Measurements from ENCODE around the gene ANO2. TPM values are rescaled to one million over a fixed set of nuclear protein-coding genes. Genes with fewer than 3 reads are reported as not detected.

ANO2 gene
- polyA plus RNA-seq, 1 experiment = 0.09 TPM

DNA sequence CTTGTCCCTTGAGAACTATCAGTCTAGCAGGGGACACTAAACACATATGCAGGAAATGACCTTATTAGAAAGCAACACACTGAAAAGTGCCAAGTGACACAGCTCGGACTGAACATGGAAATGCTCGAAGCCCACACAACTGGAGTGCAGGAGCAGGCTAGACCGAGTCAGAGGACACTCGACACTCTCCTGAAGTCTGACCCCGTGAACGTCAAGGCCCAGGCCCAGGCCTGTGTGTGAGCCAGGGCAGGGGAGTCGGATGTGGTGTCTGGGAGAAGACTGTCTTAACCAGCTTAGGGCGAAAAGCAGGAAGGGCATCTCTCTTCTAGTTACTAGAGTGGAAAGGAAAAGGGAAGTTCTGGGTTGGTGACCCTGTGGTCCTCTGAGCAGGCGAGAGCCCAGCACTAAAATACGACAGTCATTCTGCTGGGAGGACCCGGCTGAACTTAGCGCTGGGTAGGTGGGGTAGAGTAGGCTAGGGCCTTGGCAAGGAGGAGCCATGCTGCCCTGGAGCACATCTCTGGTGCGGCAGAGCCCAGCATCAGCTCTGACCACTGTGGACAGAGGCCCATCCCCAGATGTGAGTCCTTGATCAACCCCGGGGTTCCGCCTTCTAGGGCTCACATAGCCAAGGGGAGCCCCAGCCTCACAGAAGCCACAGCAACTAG, 420.2 kb downstream of the ANO2 start:
- Histone ChIP-seq H3K4me3 (ENCODE audit: low read depth, low read length) (no peak overlapping the region), H3K9me3 (ENCODE audit: control insufficient read depth, insufficient read depth, low read length) (peaks cover 3% of the 10 kb centered on the region; the same call in 1 of the 2 replicates), H3K27me3 (ENCODE audit: control insufficient read depth, insufficient read depth, low read length) (no peaks in the 10 kb centered on the region), H3K27ac (ENCODE audit: low read depth, low read length) (no peak overlapping the region)
- ChIA-PET CTCF (interaction anchor here (0.9 to 1.5 kb wide), 2 partner anchors 14 to 96 kb away, joined by 4 to 5 read pairs; no protein-coding TSS in a partner anchor), POLR2A (no interaction called here)
- no peak for DNase-seq (ENCODE audit: low read depth, low spot score)
- TF ChIP-seq, protein P1, sequence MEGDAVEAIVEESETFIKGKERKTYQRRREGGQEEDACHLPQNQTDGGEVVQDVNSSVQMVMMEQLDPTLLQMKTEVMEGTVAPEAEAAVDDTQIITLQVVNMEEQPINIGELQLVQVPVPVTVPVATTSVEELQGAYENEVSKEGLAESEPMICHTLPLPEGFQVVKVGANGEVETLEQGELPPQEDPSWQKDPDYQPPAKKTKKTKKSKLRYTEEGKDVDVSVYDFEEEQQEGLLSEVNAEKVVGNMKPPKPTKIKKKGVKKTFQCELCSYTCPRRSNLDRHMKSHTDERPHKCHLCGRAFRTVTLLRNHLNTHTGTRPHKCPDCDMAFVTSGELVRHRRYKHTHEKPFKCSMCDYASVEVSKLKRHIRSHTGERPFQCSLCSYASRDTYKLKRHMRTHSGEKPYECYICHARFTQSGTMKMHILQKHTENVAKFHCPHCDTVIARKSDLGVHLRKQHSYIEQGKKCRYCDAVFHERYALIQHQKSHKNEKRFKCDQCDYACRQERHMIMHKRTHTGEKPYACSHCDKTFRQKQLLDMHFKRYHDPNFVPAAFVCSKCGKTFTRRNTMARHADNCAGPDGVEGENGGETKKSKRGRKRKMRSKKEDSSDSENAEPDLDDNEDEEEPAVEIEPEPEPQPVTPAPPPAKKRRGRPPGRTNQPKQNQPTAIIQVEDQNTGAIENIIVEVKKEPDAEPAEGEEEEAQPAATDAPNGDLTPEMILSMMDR (IDR thresholded peaks at IDR 0.05; ENCODE audit: low read depth, low read length) = no peak

DNA sequence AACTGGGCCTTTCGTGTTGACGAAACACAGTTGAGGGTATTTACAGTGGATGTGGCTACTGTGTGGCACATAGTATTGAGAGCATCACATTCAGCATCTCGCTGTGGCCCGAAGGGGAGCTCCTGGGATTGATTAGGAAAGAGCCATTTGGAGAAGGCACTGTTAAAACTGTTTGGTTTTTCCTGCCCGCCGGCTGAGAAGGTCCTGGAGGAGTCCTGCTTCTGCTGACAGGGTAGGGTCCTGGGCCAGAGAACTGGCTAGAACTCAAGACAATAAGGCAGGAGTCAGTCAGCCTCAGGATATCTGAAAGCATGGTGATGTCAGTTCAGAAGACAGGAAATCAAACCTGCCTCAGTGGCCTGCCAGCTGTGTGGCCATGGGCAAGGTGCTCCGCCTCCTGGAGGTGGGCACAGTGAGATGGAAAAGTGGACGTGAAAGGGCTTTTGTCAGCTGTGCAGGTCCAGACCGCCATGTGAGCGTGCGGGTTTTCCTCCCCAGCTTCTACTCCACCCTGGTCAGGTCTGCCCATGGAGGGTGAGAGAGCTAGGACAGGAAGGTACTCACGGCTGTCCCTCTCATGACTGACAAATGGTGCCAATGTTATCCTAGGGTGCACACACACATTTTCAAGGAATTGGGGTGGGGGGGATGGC, 420.8 kb downstream of the ANO2 start:
- TF ChIP-seq, protein P1 (IDR thresholded peaks at IDR 0.05; ENCODE audit: low read depth, low read length) = no peak
- ChIA-PET CTCF (interaction anchor here (1.2 kb wide), 1 partner anchor 96 kb away, joined by 3 read pairs; no protein-coding TSS in a partner anchor), POLR2A (no interaction called here)
- Histone ChIP-seq H3K9me3 (ENCODE audit: control insufficient read depth, insufficient read depth, low read length) (peaks cover 3% of the 10 kb centered on the region; the same call in 1 of the 2 replicates), H3K27ac (ENCODE audit: low read depth, low read length) (no peak overlapping the region), H3K27me3 (ENCODE audit: control insufficient read depth, insufficient read depth, low read length) (no peaks in the 10 kb centered on the region), H3K4me3 (ENCODE audit: low read depth, low read length) (no peak overlapping the region)
- no peak for DNase-seq (ENCODE audit: low read depth, low spot score)

DNA sequence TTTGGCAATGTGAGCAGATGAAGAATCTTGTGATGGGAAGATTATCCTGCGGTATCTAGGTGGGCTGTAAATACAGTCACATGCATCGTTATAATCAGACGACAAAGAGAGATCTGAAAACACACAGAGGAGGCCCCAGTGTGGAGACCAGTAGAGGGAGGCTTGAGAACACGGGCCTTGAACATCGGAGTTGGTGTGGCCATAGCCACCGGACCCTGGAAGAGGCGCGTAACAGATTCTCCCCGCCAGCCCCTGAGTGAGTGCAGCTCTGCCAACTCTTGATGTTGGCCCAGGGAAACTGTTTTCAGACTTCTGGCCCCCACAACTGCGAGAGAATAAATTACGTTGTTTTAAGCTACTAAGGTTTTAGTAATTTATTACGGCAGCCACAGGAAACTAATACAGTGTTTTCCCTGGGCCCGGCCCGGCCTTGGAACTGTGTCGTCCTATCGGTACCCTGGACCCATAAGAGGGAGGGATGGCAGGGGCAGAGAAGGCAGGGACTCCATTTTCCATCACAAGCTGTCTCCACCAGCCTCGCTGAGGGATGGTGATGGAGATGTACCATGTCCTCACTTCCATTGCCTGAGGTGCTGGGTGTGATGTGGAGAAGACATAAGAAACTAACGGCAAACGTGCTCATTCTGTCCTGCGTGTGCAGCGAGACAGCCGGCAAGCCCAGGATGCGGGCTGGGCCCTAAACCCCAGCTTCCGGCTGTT, 421.5 kb downstream of the ANO2 start:
- Histone ChIP-seq H3K4me3 (ENCODE audit: low read depth, low read length) (no peak overlapping the region), H3K27ac (ENCODE audit: low read depth, low read length) (no peak overlapping the region), H3K9me3 (ENCODE audit: control insufficient read depth, insufficient read depth, low read length) (peaks cover 3% of the 10 kb centered on the region; the same call in 1 of the 2 replicates), H3K27me3 (ENCODE audit: control insufficient read depth, insufficient read depth, low read length) (no peaks in the 10 kb centered on the region)
- POLR2A ChIA-PET = no interaction called here
- CTCF ChIA-PET = interaction anchor here (1.2 kb wide), 1 partner anchor 95 kb away, joined by 3 read pairs; no protein-coding TSS in a partner anchor
- no peak for DNase-seq (ENCODE audit: low read depth, low spot score)
- TF ChIP-seq, protein P1 (IDR thresholded peaks at IDR 0.05; ENCODE audit: low read depth, low read length) = no peak

DNA sequence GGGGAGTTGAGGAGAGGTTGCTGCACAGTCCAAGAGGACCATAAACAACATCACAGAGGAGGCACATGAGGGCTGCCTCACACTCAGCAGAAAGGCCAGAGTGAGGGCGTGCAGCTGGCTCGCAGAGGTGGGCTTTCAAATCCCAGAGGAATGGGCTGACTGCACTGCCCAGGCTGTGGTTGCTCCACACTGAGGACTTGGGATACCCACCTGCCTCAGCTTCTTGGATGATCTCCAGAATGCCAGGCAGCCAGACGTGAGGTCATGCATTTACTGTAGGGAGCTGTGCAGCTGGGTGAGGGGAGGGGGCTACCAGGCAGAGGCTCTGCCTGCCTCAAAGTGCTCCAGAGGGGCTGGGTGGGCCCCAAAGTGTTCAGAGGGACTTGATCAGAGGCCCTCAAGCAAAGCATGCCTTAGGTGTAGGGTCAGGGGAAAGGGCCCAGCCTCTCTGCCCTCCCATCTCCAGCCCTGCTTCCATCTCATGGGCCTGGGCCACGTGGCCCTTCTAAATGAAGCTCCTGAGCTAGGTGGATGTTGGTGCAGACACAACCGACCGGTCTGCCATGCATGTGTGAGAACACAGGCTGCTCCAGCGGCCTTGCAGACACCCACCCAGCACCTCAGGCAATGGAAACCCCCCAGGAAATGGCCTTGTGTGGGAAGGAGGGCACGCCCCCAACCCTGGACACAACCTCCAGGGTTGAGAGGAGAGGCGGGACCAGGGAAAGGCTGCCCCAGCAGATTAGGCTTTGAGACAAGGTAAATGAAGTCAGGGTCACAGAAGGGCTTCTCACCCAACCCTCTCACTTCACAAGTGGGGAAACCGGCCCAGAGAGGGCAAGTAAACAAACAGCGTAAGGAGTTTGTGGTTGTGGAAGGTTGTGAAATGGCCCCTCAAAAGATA, 422.4 kb downstream of the ANO2 start:
- DNase-seq (ENCODE audit: low read depth, low spot score) = no peak
- CTCF ChIA-PET = interaction anchor here (1.2 kb wide), 1 partner anchor 94 kb away, joined by 3 read pairs; no protein-coding TSS in a partner anchor
- no peak overlapping the region for H3K4me3 ChIP-seq (ENCODE audit: low read depth, low read length)
- H3K27me3 ChIP-seq (ENCODE audit: control insufficient read depth, insufficient read depth, low read length) = no peaks in the 10 kb centered on the region
- H3K27ac ChIP-seq (ENCODE audit: low read depth, low read length) = no peak overlapping the region
- TF ChIP-seq, protein P1 (IDR thresholded peaks at IDR 0.05; ENCODE audit: low read depth, low read length) = no peak
- peaks cover 3% of the 10 kb centered on the region; the same call in 1 of the 2 replicates for H3K9me3 ChIP-seq (ENCODE audit: control insufficient read depth, insufficient read depth, low read length)
- POLR2A ChIA-PET = no interaction called here
